ENCODE results near the gene CHST15.
"Not testable (repeated sequence)": the region's sequence is repeated elsewhere in the genome, so short reads cannot be mapped to it uniquely, and the experiment has no call there.

The CHST15 gene

GRCh38 chr10:124045276-124045675, 48.1 kb downstream of the CHST15 start:
- DNase-seq (ENCODE audit: low read depth in 2 of 2), result no peak

GRCh38 chr10:124044143-124044862, 49.1 kb downstream of the CHST15 start:
- no peak for DNase-seq (ENCODE audit: low read depth in 2 of 2)

- DNase-seq (ENCODE audit: low read depth in 2 of 2), result no peak
These were observed 49.9 kb downstream of the CHST15 start for GRCh38 chr10:124043310-124044142.

GRCh38 chr10:124042656-124043309, 50.6 kb downstream of the CHST15 start:
- no peak for DNase-seq (ENCODE audit: low read depth in 2 of 2)

- no peak for DNase-seq (ENCODE audit: low read depth in 2 of 2)
These were observed 51.5 kb downstream of the CHST15 start for GRCh38 chr10:124041675-124042445.

DNA sequence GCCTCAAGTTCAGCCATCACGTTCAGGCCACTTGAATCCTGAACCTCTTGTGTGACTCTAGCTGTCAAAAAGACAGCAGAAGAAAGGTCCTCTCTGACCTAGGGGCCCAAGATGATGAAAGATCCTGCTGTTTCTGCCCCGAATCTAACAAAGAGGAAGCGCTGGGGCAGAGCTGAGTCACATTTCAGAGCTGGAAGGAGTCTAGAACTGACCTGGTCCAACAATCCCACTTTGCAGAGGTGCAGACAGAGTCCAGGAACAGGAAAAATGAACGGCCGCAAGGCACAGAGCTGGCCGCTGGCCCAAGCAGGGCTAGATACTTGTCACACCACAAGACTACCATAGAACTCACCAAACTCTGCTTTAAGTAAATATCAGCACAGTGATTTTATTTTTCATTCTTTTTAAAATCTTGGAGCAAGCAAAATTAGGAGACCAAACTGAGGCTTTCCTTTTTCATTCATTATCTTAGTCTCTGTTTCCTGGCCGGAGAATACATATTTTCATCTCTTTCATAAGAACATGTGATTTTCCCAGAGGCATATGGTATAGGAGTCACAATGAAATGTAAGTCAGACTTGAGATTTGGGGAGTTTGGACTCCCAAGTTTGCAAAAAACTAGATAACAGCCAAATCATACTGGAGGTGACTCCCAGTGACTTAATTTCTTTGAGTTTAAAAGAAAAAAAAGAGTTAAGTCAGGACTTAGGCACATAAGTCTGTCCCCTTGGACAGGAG, 52.8 kb downstream of the CHST15 start:
- DNase-seq (ENCODE audit: low read depth in 2 of 2), result no peak

- no peak for DNase-seq (ENCODE audit: low read depth in 2 of 2)
These were observed 53.9 kb downstream of the CHST15 start for GRCh38 chr10:124039483-124040013.

- DNase-seq (ENCODE audit: low read depth in 2 of 2), result no peak
These were observed 55.6 kb downstream of the CHST15 start for GRCh38 chr10:124037784-124038183.

- DNase-seq (ENCODE audit: low read depth in 2 of 2), result no peak
These were observed 56.1 kb downstream of the CHST15 start for GRCh38 chr10:124037286-124037685.

- DNase-seq (ENCODE audit: low read depth in 2 of 2), result no peak
These were observed 56.7 kb downstream of the CHST15 start for GRCh38 chr10:124036746-124037145.

- peak in 1 of 2 donors; percentile 5 for DNase-seq (ENCODE audit: low read depth in 2 of 2)
These were observed 57.4 kb downstream of the CHST15 start for GRCh38 chr10:124035928-124036558.

DNA sequence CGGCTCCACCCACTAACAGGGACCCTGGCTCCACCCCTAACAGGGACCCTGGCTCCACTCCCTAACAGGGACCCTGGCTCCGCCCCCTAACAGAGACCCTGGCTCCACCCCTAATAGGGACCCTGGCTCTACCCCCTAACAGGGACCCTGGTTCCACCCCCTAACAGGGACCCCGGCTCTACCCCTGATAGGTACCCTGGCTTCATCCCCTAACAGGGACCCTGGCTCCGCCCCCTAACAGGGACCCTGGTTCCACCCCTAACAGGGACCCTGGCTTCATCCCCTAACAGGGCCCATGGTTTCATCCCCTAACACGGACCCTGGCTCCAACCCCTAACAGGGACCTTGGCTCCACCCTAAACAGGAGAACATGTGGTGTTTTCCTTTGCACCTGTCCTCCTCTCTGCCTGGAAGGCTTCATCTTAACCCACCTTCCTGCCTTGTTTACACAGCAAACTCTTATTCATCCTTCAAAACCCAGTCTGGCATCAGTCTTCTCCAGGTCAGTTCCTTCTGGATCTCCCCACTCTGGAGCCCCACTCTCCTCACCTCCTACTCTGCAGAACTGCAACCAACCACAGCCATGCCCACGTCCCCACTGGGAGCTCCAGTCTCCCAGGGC, 58.0 kb downstream of the CHST15 start:
- DNase-seq (ENCODE audit: low read depth in 2 of 2), result no peak

- DNase-seq (ENCODE audit: low read depth in 2 of 2), result not testable (repeated sequence)
These were observed 58.7 kb downstream of the CHST15 start for GRCh38 chr10:124034576-124035305.

DNA sequence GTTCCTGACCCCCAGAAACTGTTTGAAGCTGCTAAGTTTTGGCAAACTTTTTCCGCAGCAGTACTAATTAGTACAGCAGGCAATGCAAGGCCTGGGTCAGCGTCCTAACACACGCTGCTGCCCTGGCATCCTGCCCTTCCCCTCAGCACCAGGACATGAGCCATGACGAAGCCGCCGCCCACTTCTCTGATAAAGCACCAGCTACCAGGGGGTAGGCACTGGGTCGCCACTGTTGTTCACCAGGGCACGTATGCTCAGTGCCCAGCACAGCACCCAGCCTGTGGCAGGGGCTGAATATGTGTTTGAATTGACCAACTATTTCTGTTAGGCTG, 59.5 kb downstream of the CHST15 start:
- no peak for DNase-seq (ENCODE audit: low read depth in 2 of 2)

DNA sequence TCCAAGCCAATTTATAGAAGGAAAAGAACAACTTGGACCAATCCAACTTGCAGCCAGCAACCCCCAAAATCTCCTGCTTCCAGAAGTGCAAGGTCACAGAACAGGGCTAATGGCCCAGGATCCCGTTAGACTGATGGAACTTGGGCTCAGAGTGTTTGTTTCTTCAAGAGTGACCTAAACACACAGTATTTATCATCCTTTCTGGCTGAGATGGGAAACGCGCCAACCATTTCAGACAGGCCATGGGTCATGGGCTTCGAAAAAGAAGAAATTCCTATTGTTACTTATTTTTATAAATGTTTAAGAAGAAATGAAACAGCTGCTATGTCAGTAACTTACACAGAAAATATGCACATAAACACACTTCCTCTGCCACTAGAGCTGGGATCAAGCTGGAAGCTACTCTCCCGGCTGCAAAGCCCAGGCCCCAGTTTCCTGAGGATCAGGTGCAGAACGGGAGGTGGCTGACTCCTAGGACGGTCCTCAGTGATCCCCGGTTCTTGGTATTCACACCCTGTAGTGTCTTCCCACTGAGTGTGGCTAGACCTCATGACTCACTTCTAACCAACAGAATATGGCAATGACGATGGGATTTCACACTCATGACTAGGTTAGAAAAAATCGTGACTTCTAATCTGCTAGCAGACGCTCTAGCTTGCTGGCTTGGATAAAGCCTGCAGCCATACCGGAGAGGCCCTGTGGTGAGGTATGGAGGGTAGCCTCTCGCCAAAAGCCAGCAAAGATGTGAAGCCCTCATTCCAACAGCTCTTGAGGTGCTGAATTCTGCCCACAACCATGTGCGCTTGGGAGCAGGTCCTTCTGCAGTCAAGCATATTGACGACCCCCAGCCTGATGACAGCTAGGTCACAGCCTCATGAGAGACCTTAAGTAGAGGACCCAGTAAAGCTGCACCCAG, 60.2 kb downstream of the CHST15 start:
- no peak for DNase-seq (ENCODE audit: low read depth in 2 of 2)

DNA sequence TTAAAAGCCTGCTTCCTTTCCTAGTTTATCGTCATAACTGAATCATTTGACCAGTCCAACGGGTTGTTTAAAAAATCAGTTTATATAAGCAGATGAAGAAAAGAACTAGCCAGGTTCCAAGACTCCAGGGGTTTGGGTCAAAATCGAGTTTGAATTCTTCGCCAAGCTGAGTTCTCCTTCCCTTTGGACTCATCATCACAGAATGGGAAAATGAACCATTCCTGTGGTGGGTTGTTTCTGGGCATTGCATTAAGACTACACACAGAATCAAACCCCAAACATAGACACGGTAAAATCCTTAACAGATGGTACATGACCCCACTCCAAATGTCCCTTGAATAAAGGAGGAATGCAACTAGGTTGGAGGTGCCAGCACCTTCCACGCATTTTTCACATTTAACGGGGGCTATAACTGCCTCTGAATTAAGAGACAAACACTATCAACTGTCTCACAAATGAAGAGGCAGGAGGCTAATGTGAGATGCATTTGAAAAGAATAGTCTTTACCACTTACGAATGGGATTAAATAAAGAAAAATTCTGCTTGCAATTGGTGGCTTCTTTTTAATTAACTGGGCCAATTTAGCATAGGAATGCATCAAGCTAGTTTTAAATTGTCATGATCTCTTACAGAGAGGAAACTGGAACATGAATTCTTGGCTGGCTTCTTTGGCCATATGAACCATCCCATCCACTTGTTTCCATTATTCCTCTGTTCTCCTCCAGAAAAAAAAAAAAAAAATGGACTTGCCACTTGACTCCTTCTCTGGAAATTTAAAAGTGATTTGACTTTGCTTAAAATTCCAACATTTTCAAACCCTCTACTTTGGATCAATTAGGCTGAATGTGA, 61.1 kb downstream of the CHST15 start:
- no peak for DNase-seq (ENCODE audit: low read depth in 2 of 2)

- DNase-seq (ENCODE audit: low read depth in 2 of 2), result no peak
These were observed 62.8 kb downstream of the CHST15 start for GRCh38 chr10:124030492-124031110.

Measured in stimulated activated CD8-positive, alpha-beta memory T cell treated with anti-CD3 and anti-CD28 coated beads, Interleukin-15, amount 100 ng/mL, for 4 hours (primary cell).